ENCODE results near the gene ELFN1.

GRCh38 chr7:1668396-1669063 lies 1.5 kb upstream of the ELFN1 start:
- TF ChIP-seq POLR2AphosphoS5 (IDR thresholded peaks at IDR 0.05; ENCODE audit: low read depth) (no peak), CTCF (IDR thresholded peaks at IDR 0.05; ENCODE audit: insufficient read depth, low read length) (no peak), SPI1 (IDR thresholded peaks at IDR 0.05; ENCODE audit: borderline replicate concordance, low read depth) (no peak), GABPA (IDR thresholded peaks at IDR 0.05; ENCODE audit: low read depth) (no peak)
